Measurements from ENCODE around the gene LRP3. TPM values are rescaled to one million over a fixed set of nuclear protein-coding genes. Genes with fewer than 3 reads are reported as not detected.

LRP3 gene
- total RNA-seq, 2 experiments from 2014 or later: not detected

- CTCF ChIA-PET: interaction anchor here (3.1 kb wide), 1 partner anchor 12 kb away, joined by 18 read pairs; no protein-coding TSS in a partner anchor
- peaks cover 34% of the 10 kb centered on the region for H3K27me3 Mint-ChIP-seq (ENCODE audit: low read depth)
- H3K36me3 Mint-ChIP-seq (ENCODE audit: low read depth): no peaks in the 10 kb centered on the region
- H3K4me3 Mint-ChIP-seq: no peak overlapping the region
- ATAC-seq (no peak), DNase-seq (no peak)
- POLR2A ChIA-PET: no interaction called here
- H3K9me3 Mint-ChIP-seq (ENCODE audit: insufficient read depth): no peaks in the 10 kb centered on the region
- no peaks in the 10 kb centered on the region for H3K4me1 Mint-ChIP-seq (ENCODE audit: low read depth)
- H3K27ac Mint-ChIP-seq: no peak overlapping the region
These were observed 1.7 kb downstream of the LRP3 start for GRCh38 chr19:33195645-33196347.

GRCh38 chr19:33196446-33197193 is 2.5 kb downstream of the LRP3 start:
- no peak overlapping the region for H3K4me3 Mint-ChIP-seq
- peaks cover 31% of the 10 kb centered on the region for H3K27me3 Mint-ChIP-seq (ENCODE audit: low read depth)
- ATAC-seq (no peak), DNase-seq (no peak)
- H3K36me3 Mint-ChIP-seq (ENCODE audit: low read depth): no peaks in the 10 kb centered on the region
- POLR2A ChIA-PET: no interaction called here
- no peaks in the 10 kb centered on the region for H3K9me3 Mint-ChIP-seq (ENCODE audit: insufficient read depth)
- no peaks in the 10 kb centered on the region for H3K4me1 Mint-ChIP-seq (ENCODE audit: low read depth)
- H3K27ac Mint-ChIP-seq: no peak overlapping the region
- CTCF ChIA-PET: interaction anchor here (1.3 to 3.1 kb wide), 3 partner anchors 13 to 52 kb away, joined by 3 to 18 read pairs (median 6); no protein-coding TSS in a partner anchor

GRCh38 chr19:33197591-33198000 is 3.5 kb downstream of the LRP3 start:
- ATAC-seq: no peak

GRCh38 chr19:33198169-33198568 is 4.0 kb downstream of the LRP3 start:
- no peak for ATAC-seq
- ChIA-PET CTCF (interaction anchor here (1.8 to 3.1 kb wide), 2 partner anchors 14 to 17 kb away, joined by 6 to 18 read pairs; no protein-coding TSS in a partner anchor), POLR2A (no interaction called here)
- H3K27me3 Mint-ChIP-seq (ENCODE audit: low read depth): peaks cover 16% of the 10 kb centered on the region
- H3K4me1 Mint-ChIP-seq (ENCODE audit: low read depth): no peaks in the 10 kb centered on the region
- H3K27ac Mint-ChIP-seq: no peak overlapping the region
- DNase-seq: no peak
- no peak overlapping the region for H3K4me3 Mint-ChIP-seq
- no peaks in the 10 kb centered on the region for H3K9me3 Mint-ChIP-seq (ENCODE audit: insufficient read depth)
- no peaks in the 10 kb centered on the region for H3K36me3 Mint-ChIP-seq (ENCODE audit: low read depth)

More at GRCh38 chr19:33197591-33198000, 3.5 kb downstream of the LRP3 start:
- Mint-ChIP-seq H3K27ac (no peak overlapping the region), H3K4me1 (ENCODE audit: low read depth) (no peaks in the 10 kb centered on the region), H3K36me3 (ENCODE audit: low read depth) (no peaks in the 10 kb centered on the region), H3K4me3 (no peak overlapping the region), H3K27me3 (ENCODE audit: low read depth) (peaks cover 21% of the 10 kb centered on the region), H3K9me3 (ENCODE audit: insufficient read depth) (no peaks in the 10 kb centered on the region)
- DNase-seq: no peak
- POLR2A ChIA-PET: no interaction called here
- CTCF ChIA-PET: interaction anchor here (1.3 to 3.1 kb wide), 3 partner anchors 14 to 53 kb away, joined by 3 to 18 read pairs (median 6); no protein-coding TSS in a partner anchor

GRCh38 chr19:33199441-33200265 is 5.5 kb downstream of the LRP3 start:
- no peak for DNase-seq
- H3K36me3 Mint-ChIP-seq (ENCODE audit: low read depth): no peaks in the 10 kb centered on the region
- H3K9me3 Mint-ChIP-seq (ENCODE audit: insufficient read depth): no peaks in the 10 kb centered on the region
- peaks cover 9% of the 10 kb centered on the region for H3K27me3 Mint-ChIP-seq (ENCODE audit: low read depth)
- ChIA-PET POLR2A (no interaction called here), CTCF (no interaction called here)
- no peak overlapping the region for H3K4me3 Mint-ChIP-seq
- no peak for ATAC-seq
- H3K27ac Mint-ChIP-seq: no peak overlapping the region
- H3K4me1 Mint-ChIP-seq (ENCODE audit: low read depth): no peaks in the 10 kb centered on the region

GRCh38 chr19:33201473-33201872 is 7.3 kb downstream of the LRP3 start:
- H3K4me1 Mint-ChIP-seq (ENCODE audit: low read depth): no peaks in the 10 kb centered on the region
- H3K27me3 Mint-ChIP-seq (ENCODE audit: low read depth): peaks cover 6% of the 10 kb centered on the region
- DNase-seq (no peak), ATAC-seq (no peak)
- no peak overlapping the region for H3K4me3 Mint-ChIP-seq
- POLR2A ChIA-PET: no interaction called here
- CTCF ChIA-PET: no interaction called here
- H3K27ac Mint-ChIP-seq: no peak overlapping the region
- H3K36me3 Mint-ChIP-seq (ENCODE audit: low read depth): no peaks in the 10 kb centered on the region
- no peaks in the 10 kb centered on the region for H3K9me3 Mint-ChIP-seq (ENCODE audit: insufficient read depth)

GRCh38 chr19:33201886-33202545 is 7.9 kb downstream of the LRP3 start:
- H3K4me1 Mint-ChIP-seq (ENCODE audit: low read depth): no peaks in the 10 kb centered on the region
- POLR2A ChIA-PET: no interaction called here
- peaks cover 2% of the 10 kb centered on the region for H3K27me3 Mint-ChIP-seq (ENCODE audit: low read depth)
- no peak for ATAC-seq
- no peaks in the 10 kb centered on the region for H3K9me3 Mint-ChIP-seq (ENCODE audit: insufficient read depth)
- H3K4me3 Mint-ChIP-seq: no peak overlapping the region
- DNase-seq: no peak
- H3K27ac Mint-ChIP-seq: no peak overlapping the region
- CTCF ChIA-PET: no interaction called here
- no peaks in the 10 kb centered on the region for H3K36me3 Mint-ChIP-seq (ENCODE audit: low read depth)

GRCh38 chr19:33202546-33203507 is 8.7 kb downstream of the LRP3 start:
- ATAC-seq (no peak), DNase-seq (no peak)
- no peaks in the 10 kb centered on the region for H3K36me3 Mint-ChIP-seq (ENCODE audit: low read depth)
- ChIA-PET POLR2A (no interaction called here), CTCF (no interaction called here)
- no peak overlapping the region for H3K4me3 Mint-ChIP-seq
- H3K27me3 Mint-ChIP-seq (ENCODE audit: low read depth): no peaks in the 10 kb centered on the region
- H3K4me1 Mint-ChIP-seq (ENCODE audit: low read depth): no peaks in the 10 kb centered on the region
- H3K9me3 Mint-ChIP-seq (ENCODE audit: insufficient read depth): no peaks in the 10 kb centered on the region
- no peak overlapping the region for H3K27ac Mint-ChIP-seq

GRCh38 chr19:33203529-33203928 is 9.4 kb downstream of the LRP3 start:
- H3K27me3 Mint-ChIP-seq (ENCODE audit: low read depth): no peaks in the 10 kb centered on the region
- POLR2A ChIA-PET: no interaction called here
- no peak for ATAC-seq
- CTCF ChIA-PET: no interaction called here
- DNase-seq: no peak
- H3K4me3 Mint-ChIP-seq: no peak overlapping the region
- no peaks in the 10 kb centered on the region for H3K36me3 Mint-ChIP-seq (ENCODE audit: low read depth)
- H3K27ac Mint-ChIP-seq: no peak overlapping the region
- H3K9me3 Mint-ChIP-seq (ENCODE audit: insufficient read depth): no peaks in the 10 kb centered on the region
- H3K4me1 Mint-ChIP-seq (ENCODE audit: low read depth): no peaks in the 10 kb centered on the region

GRCh38 chr19:33204136-33204973 is 10.2 kb downstream of the LRP3 start:
- DNase-seq (no peak), ATAC-seq (no peak)
- CTCF ChIA-PET: no interaction called here
- Mint-ChIP-seq H3K4me3 (no peak overlapping the region), H3K9me3 (ENCODE audit: insufficient read depth) (no peaks in the 10 kb centered on the region), H3K4me1 (ENCODE audit: low read depth) (no peaks in the 10 kb centered on the region), H3K27me3 (ENCODE audit: low read depth) (no peaks in the 10 kb centered on the region), H3K36me3 (ENCODE audit: low read depth) (no peaks in the 10 kb centered on the region), H3K27ac (no peak overlapping the region)
- POLR2A ChIA-PET: no interaction called here
